Activated CD4-positive, CD25-positive, alpha-beta regulatory T cell treated with anti-CD3 and anti-CD28 coated beads, Interleukin-2, amount 50 U/mL, for 16 hours (primary cell): ENCODE measurements around the gene BCR.

ENCODE experiments used
- DNase-seq: peaks from one replicate; pipeline ENCODE4 v3.0.0-alpha.2; 2020; ENCODE audit warnings: low read depth, low spot score

BCR gene

GRCh38 chr22:23276656-23277582 is 96.6 kb downstream of the BCR start:
- no peak for DNase-seq

- no peak for DNase-seq
Measured at GRCh38 chr22:23277583-23278295, 97.4 kb downstream of the BCR start.

- no peak for DNase-seq
Measured at GRCh38 chr22:23278883-23279675, 98.8 kb downstream of the BCR start.

GRCh38 chr22:23279781-23280180 is 99.5 kb downstream of the BCR start:
- no peak for DNase-seq

- DNase-seq, result no peak
Measured at GRCh38 chr22:23280356-23281052, 100.2 kb downstream of the BCR start.

- no peak for DNase-seq
Measured at GRCh38 chr22:23281053-23281405, 100.7 kb downstream of the BCR start.

- DNase-seq, result peak; percentile 50
Measured at GRCh38 chr22:23281406-23282088, 101.2 kb downstream of the BCR start.

GRCh38 chr22:23282089-23282501 is 101.8 kb downstream of the BCR start:
- no peak for DNase-seq

- no peak for DNase-seq
Measured at GRCh38 chr22:23282516-23282915, 102.2 kb downstream of the BCR start.

GRCh38 chr22:23282986-23283385 is 102.7 kb downstream of the BCR start:
- no peak for DNase-seq

- no peak for DNase-seq
Measured at GRCh38 chr22:23283591-23284503, 103.5 kb downstream of the BCR start.

GRCh38 chr22:23284504-23285033 is 104.3 kb downstream of the BCR start:
- DNase-seq, result no peak

- no peak for DNase-seq
Measured at GRCh38 chr22:23285236-23285635, 104.9 kb downstream of the BCR start.

- DNase-seq, result no peak
Measured at GRCh38 chr22:23285734-23286133, 105.4 kb downstream of the BCR start.

- DNase-seq, result no peak
Measured at GRCh38 chr22:23286296-23286695, 106.0 kb downstream of the BCR start.

- no peak for DNase-seq
Measured at GRCh38 chr22:23287136-23288095, 107.1 kb downstream of the BCR start.

GRCh38 chr22:23288301-23289129 is 108.2 kb downstream of the BCR start:
- no peak for DNase-seq

- DNase-seq, result no peak
Measured at GRCh38 chr22:23289130-23289503, 108.8 kb downstream of the BCR start.
